GM23248 (cell line): ENCODE results near the gene LYPD3. TPM values are rescaled to one million over a fixed set of nuclear protein-coding genes. Genes with fewer than 3 reads are reported as not detected.

ENCODE experiments used
- DNase-seq: peaks from one replicate; pipeline ENCODE4 v3.0.0-alpha.2; 2015
- H2AFZ ChIP-seq: fragments of 200-600 bp; sonication (generic); 2 replicates; pipeline ENCODE4 v1.6.1; 2016; ENCODE audit warnings: antibody characterized with exemption
- H3F3A ChIP-seq: fragments of 200-600 bp; sonication (generic); 2 replicates; pipeline ENCODE4 v1.6.1; 2016; ENCODE audit warnings: mild to moderate bottlenecking, antibody characterized with exemption, mixed run types; ENCODE audit not compliant: insufficient read depth
- H3K27ac ChIP-seq: fragments of 200-600 bp; sonication (generic); 2 replicates; pipeline ENCODE4 v1.5.1; 2016; ENCODE audit warnings: mild to moderate bottlenecking
- H3K27me3 ChIP-seq: fragments of 200-600 bp; sonication (generic); replicated peaks from 2 replicates; pipeline ENCODE4 v1.6.1; 2016; ENCODE audit warnings: mild to moderate bottlenecking; ENCODE audit not compliant: insufficient read depth
- H3K36me3 ChIP-seq: fragments of 200-600 bp; sonication (generic); 2 replicates; pipeline ENCODE4 v1.6.1; 2016; ENCODE audit warnings: low read depth, mild to moderate bottlenecking
- H3K4me1 ChIP-seq: fragments of 200-600 bp; sonication (generic); 2 replicates; pipeline ENCODE4 v1.6.1; 2016; ENCODE audit warnings: mild to moderate bottlenecking; ENCODE audit not compliant: insufficient read depth
- H3K4me2 ChIP-seq: fragments of 200-600 bp; sonication (generic); one replicate; pipeline ENCODE4 v1.6.1; 2016; ENCODE audit warnings: mild to moderate bottlenecking; ENCODE audit not compliant: unreplicated experiment
- H3K4me3 ChIP-seq: fragments of 200-600 bp; sonication (generic); 2 replicates; pipeline ENCODE4 v1.5.1; 2016; ENCODE audit warnings: mild to moderate bottlenecking
- H3K79me2 ChIP-seq: fragments of 200-600 bp; sonication (generic); 2 replicates; pipeline ENCODE4 v1.6.1; 2016; ENCODE audit warnings: mild to moderate bottlenecking; ENCODE audit not compliant: insufficient read depth
- H3K9ac ChIP-seq: fragments of 200-600 bp; sonication (generic); 2 replicates; pipeline ENCODE4 v1.6.1; 2016; ENCODE audit warnings: mild to moderate bottlenecking
- H3K9me2 ChIP-seq: fragments of 200-600 bp; sonication (generic); 2 replicates; pipeline ENCODE4 v1.6.1; 2016; ENCODE audit warnings: mixed run types, mild to moderate bottlenecking, moderate library complexity; ENCODE audit not compliant: insufficient read depth
- H3K9me3 ChIP-seq: fragments of 200-600 bp; sonication (generic); one replicate; pipeline ENCODE4 v1.6.1; 2017; ENCODE audit warnings: low read depth
- H4K20me1 ChIP-seq: fragments of 200-600 bp; sonication (generic); 2 replicates; pipeline ENCODE4 v1.6.0; 2016; ENCODE audit not compliant: insufficient read depth
- EZH2 ChIP-seq: fragments of 200-600 bp; sonication (generic); IDR thresholded peaks from 2 replicates; pipeline ENCODE4 v1.6.1; 2018; ENCODE audit warnings: antibody characterized with exemption, mild to moderate bottlenecking; ENCODE audit not compliant: insufficient read depth, poor library complexity, severe bottlenecking
- EZH2phosphoT487 ChIP-seq: fragments of 200-600 bp; sonication (generic); IDR thresholded peaks from 2 replicates; pipeline ENCODE4 v1.6.1; 2018; ENCODE audit warnings: antibody characterized with exemption, moderate library complexity, mild to moderate bottlenecking, low read depth; ENCODE audit not compliant: insufficient read depth
- WGBS, 2 experiments: methylation state at CpG; one replicate each; pipeline ENCODE4 v1.1.6; 2015 to 2017; ENCODE audit warnings: low lambda C conversion rate in 2 of 2, low coverage in 1 of 2; ENCODE audit errors: missing lambda C conversion rate in 2 of 2; 5-methylcytosine and 5-hydroxymethylcytosine counted together
- in situ Hi-C: fragments of 300-500 bp; cut with MboI; formaldehyde crosslinking; loops from 2 replicates; pipeline ENCODE4 v1.15.0; 2020
- polyA plus RNA-seq: library from polyadenylated mRNA; unstranded; fragments of >200 nt; fragmentation: Nextera tagmentation; extraction: Ambion mirVana; gene quantifications from 2 replicates; pipeline ENCODE4 v1.2.1, GENCODE V29; 2016
- total RNA-seq: library from RNA; depleted of rRNA; stranded (reverse); fragments of >200 nt; shearing (Covaris generic); gene quantifications from 2 replicates; pipeline ENCODE4 v1.2.3, GENCODE V29; 2014

The LYPD3 gene
- total and polyA plus RNA-seq, 2 experiments from 2014 or later: 0.28 TPM; not detected in 1

DNA sequence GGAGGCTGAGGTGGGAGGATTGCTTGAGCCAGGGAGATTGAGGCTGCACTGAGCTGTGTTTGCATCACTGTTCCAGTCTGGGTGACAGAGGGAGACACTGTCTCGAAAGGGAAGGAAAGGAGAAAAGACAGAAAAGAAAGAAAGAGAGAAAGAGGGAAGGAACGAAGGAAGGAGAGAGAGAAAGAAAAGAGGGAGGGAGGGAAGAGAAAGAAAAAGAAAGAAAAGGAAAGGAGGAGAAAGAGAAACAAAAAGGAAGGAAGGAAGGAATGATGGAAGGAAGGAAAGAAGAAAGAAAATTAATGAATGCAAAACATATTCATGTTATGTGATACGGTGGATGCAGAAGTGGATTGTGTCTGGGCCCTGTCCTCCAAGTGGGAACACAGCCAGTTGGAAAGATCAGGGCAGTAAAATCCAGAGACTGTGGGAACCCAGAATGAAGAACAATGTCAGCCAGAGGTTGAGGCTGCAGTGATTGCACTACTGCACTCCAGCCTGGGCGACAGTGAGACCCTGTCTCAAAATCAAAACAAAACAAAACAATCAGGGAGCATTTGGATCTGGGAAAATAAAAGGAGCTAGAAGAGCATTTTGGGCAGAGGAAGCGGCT is 32.9 kb upstream of the LYPD3 start:
- in situ Hi-C loops: no loop called here
- Histone ChIP-seq H3K9me3 (no peaks in the 10 kb centered on the region), H3K9ac (no peak overlapping the region), H3F3A (no peaks in the 10 kb centered on the region), H3K27me3 (no peaks in the 10 kb centered on the region), H2AFZ (no peak overlapping the region), H3K4me2 (no peak overlapping the region), H3K27ac (no peak overlapping the region), H3K79me2 (no peaks in the 10 kb centered on the region), H3K4me1 (no peaks in the 10 kb centered on the region), H4K20me1 (no peaks in the 10 kb centered on the region), H3K4me3 (no peak overlapping the region), H3K9me2 (no peaks in the 10 kb centered on the region), H3K36me3 (no peaks in the 10 kb centered on the region)
- 81 to 82% methylated on average over 5 of the region's 5 CpGs for WGBS, 2 experiments
- TF ChIP-seq EZH2 (no peak), EZH2phosphoT487 (no peak)
- DNase-seq: no peak

DNA sequence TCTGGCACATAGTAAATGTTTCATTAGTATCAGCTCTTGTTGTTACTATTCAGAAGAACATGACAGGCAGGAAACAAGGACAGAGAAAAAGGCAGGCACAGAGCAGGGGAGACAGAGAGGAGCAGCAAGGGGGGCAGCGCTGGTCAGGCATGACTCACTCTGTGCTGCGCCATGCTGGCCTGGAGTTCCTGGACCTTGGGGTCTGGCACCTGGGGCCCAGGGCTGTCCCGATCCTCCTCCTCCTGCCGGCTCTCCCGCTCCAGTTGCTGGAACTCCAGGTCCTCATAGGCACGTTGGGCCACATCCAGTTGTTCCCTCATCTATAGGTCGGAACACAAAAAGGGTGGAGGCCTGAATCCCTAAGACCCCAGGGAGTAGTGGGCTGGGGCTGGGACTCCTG is 31.6 kb upstream of the LYPD3 start:
- no peaks in the 10 kb centered on the region for H3K27me3 ChIP-seq
- WGBS, 2 experiments: 94 to 96% methylated on average over 6 to 7 of the region's 7 CpGs
- H3K4me1 ChIP-seq: no peaks in the 10 kb centered on the region
- H3K9me2 ChIP-seq: no peaks in the 10 kb centered on the region
- H3K4me3 ChIP-seq: no peak overlapping the region
- no peaks in the 10 kb centered on the region for H3F3A ChIP-seq
- no peak overlapping the region for H3K9ac ChIP-seq
- in situ Hi-C loops: no loop called here
- H3K4me2 ChIP-seq: no peak overlapping the region
- TF ChIP-seq EZH2 (no peak), EZH2phosphoT487 (no peak)
- H3K9me3 ChIP-seq: no peaks in the 10 kb centered on the region
- no peaks in the 10 kb centered on the region for H3K36me3 ChIP-seq
- no peak overlapping the region for H3K27ac ChIP-seq
- H2AFZ ChIP-seq: no peak overlapping the region
- no peaks in the 10 kb centered on the region for H3K79me2 ChIP-seq
- H4K20me1 ChIP-seq: no peaks in the 10 kb centered on the region
- DNase-seq: no peak

DNA sequence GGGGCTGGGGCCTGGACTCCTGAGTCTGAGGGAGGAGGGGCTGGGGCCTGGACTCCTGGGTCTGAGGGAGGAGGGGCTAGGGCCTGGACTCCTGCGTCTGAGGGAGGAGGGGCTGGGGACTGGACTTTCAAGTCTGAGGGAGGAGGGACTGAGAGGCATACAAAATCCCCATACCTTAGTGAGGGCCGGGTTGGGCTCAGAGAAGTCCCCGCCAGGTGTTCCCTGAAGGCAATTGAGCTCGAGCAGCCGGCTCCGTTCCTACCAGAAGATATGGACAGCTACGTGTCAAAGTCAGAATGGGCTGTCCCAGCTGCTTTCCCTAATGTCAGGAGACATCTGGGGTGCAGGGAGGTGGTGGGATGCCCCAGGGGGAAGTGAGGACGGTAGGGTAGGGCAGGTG is 29.7 kb upstream of the LYPD3 start:
- in situ Hi-C loops: no loop called here
- H2AFZ ChIP-seq: no peak overlapping the region
- H3K4me3 ChIP-seq: no peak overlapping the region
- H3K27me3 ChIP-seq: no peaks in the 10 kb centered on the region
- DNase-seq: no peak
- H3K36me3 ChIP-seq: no peaks in the 10 kb centered on the region
- no peaks in the 10 kb centered on the region for H3F3A ChIP-seq
- H3K9me3 ChIP-seq: no peaks in the 10 kb centered on the region
- H3K27ac ChIP-seq: no peak overlapping the region
- H3K9me2 ChIP-seq: no peaks in the 10 kb centered on the region
- TF ChIP-seq EZH2: no peak
- no peak for TF ChIP-seq EZH2phosphoT487
- H4K20me1 ChIP-seq: no peaks in the 10 kb centered on the region
- no peak overlapping the region for H3K4me2 ChIP-seq
- WGBS, 2 experiments: 70 to 80% methylated on average over 7 to 8 of the region's 8 CpGs
- no peaks in the 10 kb centered on the region for H3K4me1 ChIP-seq
- no peak overlapping the region for H3K9ac ChIP-seq
- no peaks in the 10 kb centered on the region for H3K79me2 ChIP-seq

GRCh38 chr19:43490759-43491158 is 25.4 kb upstream of the LYPD3 start:
- no peak for DNase-seq
- Histone ChIP-seq H3K4me2 (no peak overlapping the region), H3K36me3 (no peaks in the 10 kb centered on the region), H3F3A (no peaks in the 10 kb centered on the region), H3K27me3 (no peaks in the 10 kb centered on the region), H3K27ac (no peak overlapping the region), H4K20me1 (no peaks in the 10 kb centered on the region), H3K79me2 (no peaks in the 10 kb centered on the region), H3K9ac (no peak overlapping the region), H3K4me3 (no peak overlapping the region), H2AFZ (no peak overlapping the region), H3K9me2 (no peaks in the 10 kb centered on the region), H3K9me3 (no peaks in the 10 kb centered on the region), H3K4me1 (no peaks in the 10 kb centered on the region)
- 96 to 98% methylated on average over 5 of the region's 5 CpGs for WGBS, 2 experiments
- TF ChIP-seq EZH2phosphoT487 (no peak), EZH2 (no peak)
- in situ Hi-C loops: no loop called here
